Mucosa of stomach (tissue), 1 donor: ENCODE data around the gene MET.
"Not testable (repeated sequence)": the region's sequence is repeated elsewhere in the genome, so short reads cannot be mapped to it uniquely, and the experiment has no call there.

Source experiments
- H3K27me3 ChIP-seq: one replicate; pipeline ENCODE4 v1.7.0; 2013; ENCODE audit warnings: mild to moderate bottlenecking, low read length; ENCODE audit not compliant: control insufficient read depth, insufficient read depth
- H3K36me3 ChIP-seq: one replicate; pipeline ENCODE4 v1.7.0; 2013; ENCODE audit warnings: low read length; ENCODE audit not compliant: control insufficient read depth, insufficient read depth
- H3K4me1 ChIP-seq: one replicate; pipeline ENCODE4 v1.7.0; 2013; ENCODE audit warnings: mild to moderate bottlenecking, low read length; ENCODE audit not compliant: control insufficient read depth, insufficient read depth
- H3K4me3 ChIP-seq: one replicate; pipeline ENCODE4 v1.7.0; 2013; ENCODE audit warnings: low read length
- H3K9ac ChIP-seq: one replicate; pipeline ENCODE4 v1.7.0; 2013; ENCODE audit warnings: mild to moderate bottlenecking, low read length, moderate library complexity
- H3K9me3 ChIP-seq: one replicate; pipeline ENCODE4 v1.7.0; 2013; ENCODE audit warnings: mild to moderate bottlenecking, low read length, moderate library complexity; ENCODE audit not compliant: control insufficient read depth
- donor health status: Pancreatic carcinoma.

The MET gene

GRCh38 chr7:116671681-116672595 is at the start of gene MET:
Gene MET (plus strand): TSS chr7:116672196. CDS start chr7:116699085, 26,889 bp downstream.
- Histone ChIP-seq H3K36me3 (no peaks in the 10 kb centered on the region), H3K27me3 (no peaks in the 10 kb centered on the region), H3K9me3 (no peaks in the 10 kb centered on the region), H3K4me1 (peaks cover 8% of the 10 kb centered on the region), H3K9ac (peak within 1 kb of the TSS; percentile 93), H3K4me3 (peak within 1 kb of the TSS; percentile 53)

- Histone ChIP-seq H3K9me3 (no peaks in the 10 kb centered on the region), H3K4me1 (peaks cover 25% of the 10 kb centered on the region), H3K36me3 (no peaks in the 10 kb centered on the region), H3K9ac (no peak overlapping the region), H3K27me3 (no peaks in the 10 kb centered on the region), H3K4me3 (no peak overlapping the region)
Observed at GRCh38 chr7:116626886-116627285, 45.1 kb upstream of the MET start.

GRCh38 chr7:116629051-116629463 is 42.9 kb upstream of the MET start:
- peaks cover 25% of the 10 kb centered on the region for H3K4me1 ChIP-seq
- peak overlapping the region; percentile 56 for H3K9ac ChIP-seq
- H3K36me3 ChIP-seq, result no peaks in the 10 kb centered on the region
- no peaks in the 10 kb centered on the region for H3K9me3 ChIP-seq
- H3K4me3 ChIP-seq, result no peak overlapping the region
- H3K27me3 ChIP-seq, result no peaks in the 10 kb centered on the region

- Histone ChIP-seq H3K4me1 (peaks cover 25% of the 10 kb centered on the region), H3K9me3 (no peaks in the 10 kb centered on the region), H3K36me3 (no peaks in the 10 kb centered on the region), H3K27me3 (no peaks in the 10 kb centered on the region), H3K9ac (peak overlapping the region; percentile 26), H3K4me3 (no peak overlapping the region)
Observed at GRCh38 chr7:116630357-116630756, 41.6 kb upstream of the MET start.

GRCh38 chr7:116630932-116631671 is 40.9 kb upstream of the MET start:
- H3K36me3 ChIP-seq, result no peaks in the 10 kb centered on the region
- peak overlapping the region; percentile 26 for H3K9ac ChIP-seq
- no peak overlapping the region for H3K4me3 ChIP-seq
- H3K4me1 ChIP-seq, result peaks cover 25% of the 10 kb centered on the region
- no peaks in the 10 kb centered on the region for H3K27me3 ChIP-seq
- H3K9me3 ChIP-seq, result no peaks in the 10 kb centered on the region

GRCh38 chr7:116631676-116632075 is 40.3 kb upstream of the MET start:
- H3K36me3 ChIP-seq, result no peaks in the 10 kb centered on the region
- no peak overlapping the region for H3K4me3 ChIP-seq
- H3K27me3 ChIP-seq, result no peaks in the 10 kb centered on the region
- H3K9ac ChIP-seq, result peak overlapping the region; percentile 19
- no peaks in the 10 kb centered on the region for H3K9me3 ChIP-seq
- H3K4me1 ChIP-seq, result peaks cover 25% of the 10 kb centered on the region

GRCh38 chr7:116632384-116632783 is 39.6 kb upstream of the MET start:
- Histone ChIP-seq H3K4me3 (no peak overlapping the region), H3K9me3 (no peaks in the 10 kb centered on the region), H3K9ac (no peak overlapping the region), H3K4me1 (peaks cover 25% of the 10 kb centered on the region), H3K27me3 (no peaks in the 10 kb centered on the region), H3K36me3 (no peaks in the 10 kb centered on the region)

- Histone ChIP-seq H3K4me1 (peaks cover 25% of the 10 kb centered on the region), H3K9me3 (no peaks in the 10 kb centered on the region), H3K27me3 (no peaks in the 10 kb centered on the region), H3K4me3 (no peak overlapping the region), H3K36me3 (no peaks in the 10 kb centered on the region), H3K9ac (no peak overlapping the region)
Observed at GRCh38 chr7:116633131-116633988, 38.6 kb upstream of the MET start.

GRCh38 chr7:116636997-116637396 is 35.0 kb upstream of the MET start:
- no peaks in the 10 kb centered on the region for H3K4me1 ChIP-seq
- H3K27me3 ChIP-seq, result no peaks in the 10 kb centered on the region
- H3K36me3 ChIP-seq, result no peaks in the 10 kb centered on the region
- no peak overlapping the region for H3K9ac ChIP-seq
- no peaks in the 10 kb centered on the region for H3K9me3 ChIP-seq
- H3K4me3 ChIP-seq, result no peak overlapping the region

- H3K4me1 ChIP-seq, H3K4me3 ChIP-seq, H3K9me3 ChIP-seq, H3K27me3 ChIP-seq, H3K36me3 ChIP-seq, H3K9ac ChIP-seq: not testable (repeated sequence)
Observed at GRCh38 chr7:116638592-116638991, 33.4 kb upstream of the MET start.

- Histone ChIP-seq H3K9ac (no peak overlapping the region), H3K36me3 (no peaks in the 10 kb centered on the region), H3K4me1 (no peaks in the 10 kb centered on the region), H3K4me3 (no peak overlapping the region), H3K27me3 (no peaks in the 10 kb centered on the region), H3K9me3 (no peaks in the 10 kb centered on the region)
Observed at GRCh38 chr7:116641551-116642153, 30.3 kb upstream of the MET start.
